Smooth muscle cell (in vitro differentiated cells): ENCODE data around the gene ZNF501. TPM values are rescaled to one million over a fixed set of nuclear protein-coding genes. Genes with fewer than 3 reads are reported as not detected.

Experiments used
- DNase-seq: peaks from one replicate; lab custom pipeline; 2025; ENCODE audit not compliant: unreplicated experiment; lab: John Stamatoyannopoulos, UW
- H2AFZ ChIP-seq: fragments of 200-600 bp; sonication (generic); 2 replicates; pipeline ENCODE4 v1.6.0; 2016; ENCODE audit warnings: antibody characterized with exemption, low read depth, mild to moderate bottlenecking
- H3F3A ChIP-seq: fragments of 200-600 bp; sonication (generic); 2 replicates; pipeline ENCODE4 v1.6.0; 2017; ENCODE audit warnings: antibody characterized with exemption, low read depth
- H3K27ac ChIP-seq: fragments of 200-600 bp; sonication (generic); 2 replicates; pipeline ENCODE4 v1.5.1; 2016; ENCODE audit warnings: low read depth, mild to moderate bottlenecking
- H3K27me3 ChIP-seq: fragments of 200-600 bp; sonication (generic); 2 replicates; pipeline ENCODE4 v1.6.1; 2016; ENCODE audit warnings: low read depth, mild to moderate bottlenecking
- H3K36me3 ChIP-seq: fragments of 200-600 bp; sonication (generic); 2 replicates; pipeline ENCODE4 v1.5.1; 2016; ENCODE audit warnings: low read depth
- H3K4me1 ChIP-seq: fragments of 200-600 bp; sonication (generic); 2 replicates; pipeline ENCODE4 v1.5.1; 2016; ENCODE audit warnings: low read depth
- H3K4me2 ChIP-seq: fragments of 200-600 bp; sonication (generic); 2 replicates; pipeline ENCODE4 v1.6.0; 2016; ENCODE audit warnings: mild to moderate bottlenecking
- H3K4me3 ChIP-seq: fragments of 200-600 bp; sonication (generic); 2 replicates; pipeline ENCODE4 v1.5.1; 2016; ENCODE audit warnings: mild to moderate bottlenecking
- H3K79me2 ChIP-seq: fragments of 200-600 bp; sonication (generic); 2 replicates; pipeline ENCODE4 v1.6.0; 2016; ENCODE audit warnings: low read depth, mild to moderate bottlenecking
- H3K9ac ChIP-seq: fragments of 200-600 bp; sonication (generic); 2 replicates; pipeline ENCODE4 v1.6.0; 2016; ENCODE audit warnings: low read depth
- H3K9me3 ChIP-seq: fragments of 200-600 bp; sonication (generic); replicated peaks from 2 replicates; pipeline ENCODE4 v1.5.1; 2016; ENCODE audit warnings: low read depth
- H4K20me1 ChIP-seq: fragments of 200-600 bp; sonication (generic); 2 replicates; pipeline ENCODE4 v1.6.0; 2016; ENCODE audit warnings: low read depth
- WGBS: methylation state at CpG from one replicate; pipeline ENCODE4 v1.1.7; 2016; ENCODE audit warnings: low lambda C conversion rate; 5-methylcytosine and 5-hydroxymethylcytosine counted together
- polyA plus RNA-seq: library from polyadenylated mRNA; unstranded; fragments of >200 nt; fragmentation: Nextera tagmentation; extraction: Ambion mirVana; gene quantifications from 2 replicates; pipeline ENCODE4 v1.2.1, GENCODE V29; 2016
- total RNA-seq: library from RNA; depleted of rRNA; stranded (reverse); fragments of >200 nt; gene quantifications from 2 replicates; pipeline ENCODE4 v1.2.3, GENCODE V29; 2014
- TF ChIP-seq, protein P1 (sequence below): fragments of 200-600 bp; sonication (generic); IDR thresholded peaks from 2 replicates; pipeline ENCODE4 v1.5.1; 2017; ENCODE audit warnings: borderline replicate concordance, mild to moderate bottlenecking, antibody characterized with exemption; ENCODE audit not compliant: insufficient read depth, poor library complexity, severe bottlenecking

The ZNF501 gene
- total and polyA plus RNA-seq, 2 experiments from 2014 or later: 2.7 to 2.8 TPM

DNA sequence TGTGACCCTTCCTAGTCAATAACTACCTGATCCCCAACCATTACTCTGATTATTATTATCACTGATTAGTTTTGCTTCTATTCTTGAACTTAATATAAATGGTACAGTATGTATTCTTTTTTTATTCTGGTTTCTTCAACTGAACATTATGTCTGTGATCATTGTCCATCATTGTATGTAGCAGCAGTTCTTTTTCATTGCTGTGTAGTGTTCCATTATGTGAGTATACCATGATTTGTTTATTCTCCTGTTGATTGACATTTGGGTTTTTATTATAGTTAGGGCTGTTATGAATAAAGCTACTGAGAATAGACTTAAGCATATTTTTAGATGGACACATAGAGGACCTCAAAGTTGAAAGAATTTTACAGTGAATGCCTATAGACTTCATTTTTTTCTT is 34.8 kb downstream of the ZNF501 start:
- Histone ChIP-seq H3K27me3 (no peaks in the 10 kb centered on the region), H3F3A (no peaks in the 10 kb centered on the region), H4K20me1 (no peaks in the 10 kb centered on the region), H3K27ac (no peak overlapping the region), H2AFZ (no peak overlapping the region), H3K9me3 (no peaks in the 10 kb centered on the region), H3K79me2 (peaks cover 36% of the 10 kb centered on the region), H3K4me3 (no peak overlapping the region), H3K9ac (no peak overlapping the region), H3K4me2 (no peak overlapping the region), H3K4me1 (peaks cover 14% of the 10 kb centered on the region), H3K36me3 (no peaks in the 10 kb centered on the region)
- no peak for DNase-seq
- TF ChIP-seq, protein P1, sequence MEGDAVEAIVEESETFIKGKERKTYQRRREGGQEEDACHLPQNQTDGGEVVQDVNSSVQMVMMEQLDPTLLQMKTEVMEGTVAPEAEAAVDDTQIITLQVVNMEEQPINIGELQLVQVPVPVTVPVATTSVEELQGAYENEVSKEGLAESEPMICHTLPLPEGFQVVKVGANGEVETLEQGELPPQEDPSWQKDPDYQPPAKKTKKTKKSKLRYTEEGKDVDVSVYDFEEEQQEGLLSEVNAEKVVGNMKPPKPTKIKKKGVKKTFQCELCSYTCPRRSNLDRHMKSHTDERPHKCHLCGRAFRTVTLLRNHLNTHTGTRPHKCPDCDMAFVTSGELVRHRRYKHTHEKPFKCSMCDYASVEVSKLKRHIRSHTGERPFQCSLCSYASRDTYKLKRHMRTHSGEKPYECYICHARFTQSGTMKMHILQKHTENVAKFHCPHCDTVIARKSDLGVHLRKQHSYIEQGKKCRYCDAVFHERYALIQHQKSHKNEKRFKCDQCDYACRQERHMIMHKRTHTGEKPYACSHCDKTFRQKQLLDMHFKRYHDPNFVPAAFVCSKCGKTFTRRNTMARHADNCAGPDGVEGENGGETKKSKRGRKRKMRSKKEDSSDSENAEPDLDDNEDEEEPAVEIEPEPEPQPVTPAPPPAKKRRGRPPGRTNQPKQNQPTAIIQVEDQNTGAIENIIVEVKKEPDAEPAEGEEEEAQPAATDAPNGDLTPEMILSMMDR: no peak

DNA sequence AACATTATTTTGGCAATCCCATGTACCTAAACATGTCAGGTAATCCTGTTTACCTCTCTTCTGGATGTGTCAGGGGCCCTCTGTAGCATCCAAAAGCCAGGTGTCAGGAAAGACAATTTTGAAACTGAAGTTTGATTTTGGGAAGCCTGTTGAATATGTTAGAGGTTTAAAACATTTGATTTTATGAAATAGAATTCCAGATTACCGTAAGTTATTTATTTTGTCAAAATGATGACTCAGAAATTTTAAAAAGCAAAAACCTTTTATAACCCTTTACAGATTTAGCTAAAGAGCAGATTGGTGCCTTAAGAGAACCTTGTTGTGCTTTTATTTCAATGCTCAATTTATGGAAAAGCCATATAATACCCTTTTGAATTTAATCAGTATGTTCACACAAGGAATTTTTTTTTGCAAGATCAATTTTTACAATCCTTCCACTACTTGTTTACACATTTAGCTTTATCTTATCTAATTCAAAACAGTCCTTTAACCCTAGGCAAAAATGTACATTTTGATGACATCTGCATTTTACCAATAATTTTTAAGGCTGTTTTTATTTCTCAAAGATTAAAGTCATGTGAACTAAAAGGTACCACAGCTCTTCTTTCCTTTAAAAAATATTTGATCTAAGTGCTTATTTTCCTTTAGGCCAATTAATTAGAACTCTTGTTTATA is 42.1 kb downstream of the ZNF501 start:
- Histone ChIP-seq H3K9ac (no peak overlapping the region), H3K4me3 (no peak overlapping the region), H3K4me1 (no peaks in the 10 kb centered on the region), H3K27me3 (no peaks in the 10 kb centered on the region), H3K79me2 (peaks cover 12% of the 10 kb centered on the region), H3F3A (no peaks in the 10 kb centered on the region), H3K4me2 (no peak overlapping the region), H2AFZ (no peak overlapping the region), H3K27ac (no peak overlapping the region), H3K9me3 (peaks cover 9% of the 10 kb centered on the region), H3K36me3 (peaks cover 5% of the 10 kb centered on the region), H4K20me1 (no peaks in the 10 kb centered on the region)
- TF ChIP-seq, protein P1: no peak
- 100% methylated on average over 1 of the region's 1 CpG for WGBS
- DNase-seq: no peak

DNA sequence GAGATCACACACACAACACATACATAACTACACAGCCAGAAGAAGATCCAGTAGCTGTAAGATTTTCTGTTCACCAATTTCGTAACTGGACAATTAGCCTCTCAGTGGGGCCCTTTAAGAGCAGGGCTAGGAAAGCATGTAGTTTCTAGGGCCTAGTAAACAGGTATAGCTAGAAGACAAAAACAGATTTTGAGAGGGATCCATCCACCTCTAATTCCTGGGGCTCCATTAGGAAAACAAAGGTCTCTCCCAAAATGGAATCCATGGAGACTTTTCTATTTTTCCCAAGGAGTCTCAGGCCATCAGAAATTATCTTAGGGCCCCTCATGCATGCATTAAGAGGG is 42.6 kb downstream of the ZNF501 start:
- DNase-seq: no peak
- Histone ChIP-seq H3K36me3 (peaks cover 5% of the 10 kb centered on the region), H2AFZ (no peak overlapping the region), H4K20me1 (no peaks in the 10 kb centered on the region), H3K4me1 (no peaks in the 10 kb centered on the region), H3K4me3 (no peak overlapping the region), H3K9ac (no peak overlapping the region), H3K79me2 (peaks cover 12% of the 10 kb centered on the region), H3K9me3 (peaks cover 9% of the 10 kb centered on the region), H3K27ac (no peak overlapping the region), H3F3A (no peaks in the 10 kb centered on the region), H3K4me2 (no peak overlapping the region), H3K27me3 (no peaks in the 10 kb centered on the region)
- TF ChIP-seq, protein P1: no peak
- WGBS: 97% methylated on average over 1 of the region's 1 CpG

DNA sequence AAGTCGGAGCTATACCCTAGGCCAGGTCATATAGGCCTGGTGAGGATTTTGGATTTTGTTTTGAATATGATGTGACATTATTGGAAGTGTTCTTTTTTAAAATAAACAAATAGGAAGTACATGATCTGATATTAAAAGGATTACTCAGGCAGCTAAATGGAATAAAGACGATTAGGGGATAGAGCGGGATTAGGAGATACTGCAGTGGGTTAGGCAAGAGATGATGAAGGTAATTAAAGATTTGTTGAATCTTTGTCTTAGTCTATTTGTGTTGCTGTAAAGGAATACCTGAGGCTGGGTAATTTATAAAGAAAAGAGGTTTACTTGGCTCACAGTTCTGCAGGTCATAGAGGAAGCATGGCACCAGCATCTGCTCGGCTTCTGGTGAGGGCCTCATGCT is 53.5 kb downstream of the ZNF501 start:
- Histone ChIP-seq H4K20me1 (no peaks in the 10 kb centered on the region), H3K27me3 (no peaks in the 10 kb centered on the region), H3K4me2 (no peak overlapping the region), H3K4me3 (no peak overlapping the region), H3K27ac (no peak overlapping the region), H3F3A (no peaks in the 10 kb centered on the region), H3K4me1 (no peaks in the 10 kb centered on the region), H3K79me2 (no peaks in the 10 kb centered on the region), H3K36me3 (no peaks in the 10 kb centered on the region), H3K9me3 (no peaks in the 10 kb centered on the region), H2AFZ (no peak overlapping the region), H3K9ac (no peak overlapping the region)
- no peak for DNase-seq
- TF ChIP-seq, protein P1: no peak
- WGBS: 98% methylated on average over 4 of the region's 4 CpGs

Other genes starting within 250 kb of the ZNF501 start
- gene ZKSCAN7, start 174.4 kb upstream of the ZNF501 start, total RNA-seq: 5.6 and 10.6 TPM in 2 replicates
- gene ZKSCAN7, start 174.4 kb upstream of the ZNF501 start, polyA plus RNA-seq: 3.7 and 4.6 TPM in 2 replicates
- 5.1 and 5.4 TPM in 2 replicates for gene ZNF660, start 144.7 kb upstream of the ZNF501 start, total RNA-seq
- 1.8 and 2.0 TPM in 2 replicates for gene ZNF660, start 144.7 kb upstream of the ZNF501 start, polyA plus RNA-seq
- gene ZNF197, start 104.6 kb upstream of the ZNF501 start, total RNA-seq: 23.0 and 25.2 TPM in 2 replicates
- gene ZNF197, start 104.6 kb upstream of the ZNF501 start, polyA plus RNA-seq: 6.6 and 10.1 TPM in 2 replicates
- gene ZNF35, start 80.9 kb upstream of the ZNF501 start, total RNA-seq: 17.7 and 30.8 TPM in 2 replicates
- gene ZNF35, start 80.9 kb upstream of the ZNF501 start, polyA plus RNA-seq: 5.1 and 6.7 TPM in 2 replicates
- 2.0 and 2.1 TPM in 2 replicates for gene ZNF502, start 17.0 kb upstream of the ZNF501 start, total RNA-seq
- gene ZNF502, start 17.0 kb upstream of the ZNF501 start, polyA plus RNA-seq: 0.47 and 0.72 TPM in 2 replicates
- 24.5 and 27.0 TPM in 2 replicates for gene KIAA1143, start 32.0 kb downstream of the ZNF501 start, total RNA-seq
- 12.1 and 12.2 TPM in 2 replicates for gene KIAA1143, start 32.0 kb downstream of the ZNF501 start, polyA plus RNA-seq
- 5.7 and 6.2 TPM in 2 replicates for gene KIF15, start 32.2 kb downstream of the ZNF501 start, total RNA-seq
- gene KIF15, start 32.2 kb downstream of the ZNF501 start, polyA plus RNA-seq: 1.8 and 2.8 TPM in 2 replicates
- 15.9 and 19.3 TPM in 2 replicates for gene TMEM42, start 132.3 kb downstream of the ZNF501 start, total RNA-seq
- gene TMEM42, start 132.3 kb downstream of the ZNF501 start, polyA plus RNA-seq: 24.8 and 33.6 TPM in 2 replicates
- gene TGM4, start 145.0 kb downstream of the ZNF501 start, total RNA-seq: not detected in 2 replicates
- not detected in 2 replicates for gene TGM4, start 145.0 kb downstream of the ZNF501 start, polyA plus RNA-seq
- 38.2 and 63.7 TPM in 2 replicates for gene ZDHHC3, start 246.5 kb downstream of the ZNF501 start, total RNA-seq
- 34.8 and 40.5 TPM in 2 replicates for gene ZDHHC3, start 246.5 kb downstream of the ZNF501 start, polyA plus RNA-seq
- 42.2 and 48.7 TPM in 2 replicates for gene EXOSC7, start 246.6 kb downstream of the ZNF501 start, total RNA-seq
- gene EXOSC7, start 246.6 kb downstream of the ZNF501 start, polyA plus RNA-seq: 49.0 and 61.2 TPM in 2 replicates